ENCODE measurements around the gene HCN2.
A peak's percentile ranks its signal among the peaks of the same experiment; 100 is the strongest.

The HCN2 gene

DNA sequence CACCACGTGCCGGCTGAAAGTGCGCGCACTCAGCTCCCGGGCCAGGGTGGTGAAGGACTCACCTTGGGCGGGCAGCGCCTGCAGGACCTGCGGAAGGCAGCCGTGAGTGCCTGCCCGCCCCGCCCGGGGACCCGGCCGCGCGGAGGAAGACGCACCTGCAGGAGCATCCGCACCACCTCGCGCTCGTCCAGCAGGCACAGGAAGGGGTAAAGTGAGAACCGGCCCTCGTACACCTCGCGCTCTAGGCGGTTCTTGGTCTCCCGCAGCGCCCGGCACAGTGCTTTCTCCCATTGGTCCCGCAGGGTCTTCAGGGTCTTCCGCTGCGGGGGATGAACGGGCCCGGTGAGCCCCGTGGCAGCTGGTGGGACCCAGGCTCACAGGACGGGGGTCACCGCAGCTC is 33.0 kb downstream of the HCN2 start:
- H3K27ac ChIP-seq (replicated peaks; ENCODE audit: low read length), result no peak overlapping the region
- no peak overlapping the region for H2BK15ac ChIP-seq (ENCODE audit: low read length)
- H3K23ac ChIP-seq (ENCODE audit: low read depth, low read length, poor library complexity), result no peak overlapping the region
- no peak for DNase-seq (ENCODE audit: low spot score)
- no peaks in the 10 kb centered on the region for H3K9me3 ChIP-seq (replicated peaks in 1 of 2; ENCODE audit: control insufficient read depth in 2 of 2, insufficient read depth in 1 of 2, low read depth in 1 of 2, low read length in 2 of 2)
- no peaks in the 10 kb centered on the region for H3K27me3 ChIP-seq (ENCODE audit: control insufficient read depth in 3 of 3, insufficient read depth in 3 of 3, low read depth in 1 of 3, low read length in 3 of 3)
- no peak overlapping the region for H2BK5ac ChIP-seq (ENCODE audit: low read length)
- no peak overlapping the region for H3K4me3 ChIP-seq (ENCODE audit: low read length in 2 of 2)
- no peak overlapping the region for H3K9ac ChIP-seq (ENCODE audit: low read depth, low read length, poor library complexity)
- no peak overlapping the region for H4K8ac ChIP-seq (ENCODE audit: low read depth, low read length)
- peaks cover 5% of the 10 kb centered on the region for H3K79me1 ChIP-seq (ENCODE audit: low read depth, low read length)
- H2BK12ac ChIP-seq (ENCODE audit: low read length), result peak overlapping the region; percentile 10
- no peak overlapping the region for H3K18ac ChIP-seq (ENCODE audit: low read length)
- peaks cover 0 to 12% of the 10 kb centered on the region in 2 donors for H3K4me1 ChIP-seq (ENCODE audit: control insufficient read depth in 2 of 2, insufficient read depth in 1 of 2, low read depth in 1 of 2, low read length in 2 of 2)
- no peak overlapping the region for H4K91ac ChIP-seq (ENCODE audit: low read depth, low read length, poor library complexity)
- H2AK5ac ChIP-seq (ENCODE audit: low read depth, low read length), result no peak overlapping the region
- H3K4ac ChIP-seq (ENCODE audit: low read length), result no peak overlapping the region
- no CpG with 5 or more reads among the region's 37 CpGs for WGBS, 2 donors (ENCODE audit: extremely low coverage in 2 of 2, insufficient read length in 2 of 2, insufficient replicate concordance in 1 of 2)
- H3K4me2 ChIP-seq (ENCODE audit: insufficient read depth, low read length, poor library complexity, severe bottlenecking), result no peak overlapping the region
- H3K36me3 ChIP-seq (replicated peaks in 1 of 2; ENCODE audit: control insufficient read depth in 2 of 2, insufficient read depth in 2 of 2, low read length in 2 of 2), result peaks cover 30 to 64% of the 10 kb centered on the region in 2 donors
- H2AFZ ChIP-seq (ENCODE audit: low read length), result no peak overlapping the region
- no peak overlapping the region for H3K14ac ChIP-seq (ENCODE audit: low read length)
- no peak overlapping the region for H2BK120ac ChIP-seq (ENCODE audit: low read depth, low read length)

DNA sequence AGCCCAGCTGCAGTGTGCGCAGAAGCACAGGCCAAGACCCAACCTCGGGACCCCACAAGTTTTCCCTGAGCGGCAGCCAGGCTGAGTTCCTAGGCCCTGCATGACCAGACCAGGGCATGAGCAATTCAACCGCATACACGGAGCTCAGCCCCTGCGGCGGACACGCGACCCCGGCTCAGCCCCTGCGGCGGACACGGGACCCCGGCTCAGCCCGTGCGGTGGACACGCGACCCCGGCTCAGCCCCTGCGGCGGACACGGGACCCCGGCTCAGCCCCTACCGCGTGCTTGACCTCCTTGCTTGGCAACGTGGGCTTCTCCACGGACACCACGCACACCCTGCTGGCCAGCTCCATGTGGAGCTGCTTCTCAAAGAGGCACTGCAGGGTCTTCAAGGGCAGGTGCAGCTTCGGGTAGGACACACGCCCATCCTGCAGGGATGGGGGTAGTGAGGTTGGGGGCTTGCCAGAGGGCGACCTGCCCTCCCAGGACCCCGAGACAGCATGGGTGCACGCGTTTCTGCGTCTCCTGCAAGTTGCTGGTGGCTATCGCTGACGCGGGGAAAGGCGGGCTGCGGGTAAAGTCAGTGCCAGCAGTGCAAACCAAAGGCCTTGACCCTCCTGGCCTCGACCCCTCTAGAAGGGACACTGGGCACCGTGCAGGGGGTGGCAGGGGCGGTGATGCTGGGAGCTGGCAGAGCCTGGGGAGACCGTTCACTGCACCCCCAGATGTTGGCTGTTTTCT is 33.7 kb downstream of the HCN2 start:
- Histone ChIP-seq H3K27ac (replicated peaks; ENCODE audit: low read length) (no peak overlapping the region), H2BK15ac (ENCODE audit: low read length) (no peak overlapping the region), H2BK5ac (ENCODE audit: low read length) (peak overlapping the region; percentile 13), H3K9ac (ENCODE audit: low read depth, low read length, poor library complexity) (no peak overlapping the region), H2AFZ (ENCODE audit: low read length) (no peak overlapping the region), H4K8ac (ENCODE audit: low read depth, low read length) (no peak overlapping the region), H2AK5ac (ENCODE audit: low read depth, low read length) (no peak overlapping the region), H2BK12ac (ENCODE audit: low read length) (peak overlapping the region; percentile 10), H3K9me3 (replicated peaks in 1 of 2; ENCODE audit: control insufficient read depth in 2 of 2, insufficient read depth in 1 of 2, low read depth in 1 of 2, low read length in 2 of 2) (no peaks in the 10 kb centered on the region), H2BK120ac (ENCODE audit: low read depth, low read length) (no peak overlapping the region), H3K18ac (ENCODE audit: low read length) (no peak overlapping the region), H3K4ac (ENCODE audit: low read length) (no peak overlapping the region), H4K91ac (ENCODE audit: low read depth, low read length, poor library complexity) (no peak overlapping the region), H3K23ac (ENCODE audit: low read depth, low read length, poor library complexity) (peak overlapping the region; percentile 55), H3K4me1 (ENCODE audit: control insufficient read depth in 2 of 2, insufficient read depth in 1 of 2, low read depth in 1 of 2, low read length in 2 of 2) (peaks cover 0 to 12% of the 10 kb centered on the region in 2 donors), H3K27me3 (ENCODE audit: control insufficient read depth in 3 of 3, insufficient read depth in 3 of 3, low read depth in 1 of 3, low read length in 3 of 3) (no peaks in the 10 kb centered on the region), H3K4me3 (ENCODE audit: low read length in 2 of 2) (no peak overlapping the region), H3K14ac (ENCODE audit: low read length) (no peak overlapping the region), H3K79me1 (ENCODE audit: low read depth, low read length) (peaks cover 5% of the 10 kb centered on the region), H3K36me3 (replicated peaks in 1 of 2; ENCODE audit: control insufficient read depth in 2 of 2, insufficient read depth in 2 of 2, low read length in 2 of 2) (peaks cover 28 to 65% of the 10 kb centered on the region in 2 donors), H3K4me2 (ENCODE audit: insufficient read depth, low read length, poor library complexity, severe bottlenecking) (no peak overlapping the region)
- no peak for DNase-seq (ENCODE audit: low spot score)
- no CpG with 5 or more reads among the region's 44 CpGs for WGBS, 2 donors (ENCODE audit: extremely low coverage in 2 of 2, insufficient read length in 2 of 2, insufficient replicate concordance in 1 of 2)

DNA sequence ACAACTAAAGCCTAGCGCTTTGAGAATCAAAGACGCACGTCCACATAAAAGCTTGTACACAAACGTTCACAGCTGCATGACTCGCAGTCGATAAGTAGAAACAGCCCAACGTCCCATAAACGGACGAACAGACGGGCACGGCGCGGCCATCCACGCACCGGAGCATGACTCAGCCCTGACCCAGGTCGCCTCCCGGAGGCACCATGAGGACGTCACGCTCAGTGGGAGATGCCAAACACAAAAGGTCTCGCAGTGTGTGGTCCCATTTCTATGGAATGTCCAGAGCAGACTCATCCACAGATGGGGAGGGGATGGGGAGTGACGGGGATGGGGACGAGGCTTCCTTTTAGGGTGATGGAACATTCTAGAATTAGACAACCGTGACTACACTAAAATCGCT is 34.3 kb downstream of the HCN2 start:
- Histone ChIP-seq H3K14ac (ENCODE audit: low read length) (no peak overlapping the region), H3K4ac (ENCODE audit: low read length) (no peak overlapping the region), H3K79me1 (ENCODE audit: low read depth, low read length) (peaks cover 5% of the 10 kb centered on the region), H3K36me3 (replicated peaks in 1 of 2; ENCODE audit: control insufficient read depth in 2 of 2, insufficient read depth in 2 of 2, low read length in 2 of 2) (peaks cover 23 to 66% of the 10 kb centered on the region in 2 donors), H4K91ac (ENCODE audit: low read depth, low read length, poor library complexity) (no peak overlapping the region), H2AK5ac (ENCODE audit: low read depth, low read length) (no peak overlapping the region), H2BK12ac (ENCODE audit: low read length) (no peak overlapping the region), H2BK120ac (ENCODE audit: low read depth, low read length) (no peak overlapping the region), H2BK5ac (ENCODE audit: low read length) (peak overlapping the region; percentile 13), H4K8ac (ENCODE audit: low read depth, low read length) (no peak overlapping the region), H2AFZ (ENCODE audit: low read length) (no peak overlapping the region), H3K4me3 (ENCODE audit: low read length in 2 of 2) (no peak overlapping the region), H3K18ac (ENCODE audit: low read length) (no peak overlapping the region), H3K9ac (ENCODE audit: low read depth, low read length, poor library complexity) (peak overlapping the region; percentile 38), H3K4me1 (ENCODE audit: control insufficient read depth in 2 of 2, insufficient read depth in 1 of 2, low read depth in 1 of 2, low read length in 2 of 2) (peaks cover 0 to 12% of the 10 kb centered on the region in 2 donors), H3K27me3 (ENCODE audit: control insufficient read depth in 3 of 3, insufficient read depth in 3 of 3, low read depth in 1 of 3, low read length in 3 of 3) (no peaks in the 10 kb centered on the region), H2BK15ac (ENCODE audit: low read length) (no peak overlapping the region), H3K23ac (ENCODE audit: low read depth, low read length, poor library complexity) (no peak overlapping the region), H3K27ac (replicated peaks; ENCODE audit: low read length) (no peak overlapping the region), H3K4me2 (ENCODE audit: insufficient read depth, low read length, poor library complexity, severe bottlenecking) (no peak overlapping the region), H3K9me3 (replicated peaks in 1 of 2; ENCODE audit: control insufficient read depth in 2 of 2, insufficient read depth in 1 of 2, low read depth in 1 of 2, low read length in 2 of 2) (no peaks in the 10 kb centered on the region)
- no peak for DNase-seq (ENCODE audit: low spot score)
- no CpG with 5 or more reads among the region's 24 CpGs for WGBS, 2 donors (ENCODE audit: extremely low coverage in 2 of 2, insufficient read length in 2 of 2, insufficient replicate concordance in 1 of 2)

DNA sequence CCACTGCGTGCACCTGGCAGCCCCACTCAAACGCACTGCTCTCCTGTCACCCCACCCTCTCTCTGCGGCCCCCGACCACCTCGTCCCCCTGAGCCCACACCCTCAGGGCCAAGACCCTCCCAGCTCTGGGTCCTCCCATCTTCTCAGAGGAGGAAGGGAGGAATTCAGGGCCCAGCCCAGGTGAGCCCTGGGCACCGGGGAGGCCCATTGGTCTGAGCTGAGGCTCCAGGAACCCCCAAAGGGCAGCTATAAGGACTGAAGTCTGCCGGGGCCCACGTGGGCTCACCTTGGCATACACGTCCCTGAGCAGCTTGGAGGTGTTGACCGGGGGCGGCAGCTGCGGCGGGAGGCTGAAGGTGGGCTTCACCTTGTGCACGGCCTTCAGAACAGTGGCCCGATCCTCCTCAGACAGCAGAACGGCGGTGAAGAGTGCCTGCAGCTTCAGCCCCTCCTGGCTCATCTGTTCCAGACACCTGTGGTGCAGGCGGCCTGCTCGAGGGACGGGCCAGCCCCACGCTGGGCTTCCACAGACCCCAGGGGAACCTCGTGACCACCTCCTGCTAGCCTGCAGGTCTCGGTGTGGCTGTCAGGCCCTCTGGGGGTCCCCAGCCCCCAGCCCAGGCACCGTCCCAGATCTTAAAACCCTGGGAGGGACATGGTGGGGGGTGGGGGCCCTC is 34.9 kb downstream of the HCN2 start:
- H2BK120ac ChIP-seq (ENCODE audit: low read depth, low read length), result no peak overlapping the region
- peaks cover 0 to 12% of the 10 kb centered on the region in 2 donors for H3K4me1 ChIP-seq (ENCODE audit: control insufficient read depth in 2 of 2, insufficient read depth in 1 of 2, low read depth in 1 of 2, low read length in 2 of 2)
- no peaks in the 10 kb centered on the region for H3K9me3 ChIP-seq (replicated peaks in 1 of 2; ENCODE audit: control insufficient read depth in 2 of 2, insufficient read depth in 1 of 2, low read depth in 1 of 2, low read length in 2 of 2)
- H2BK15ac ChIP-seq (ENCODE audit: low read length), result no peak overlapping the region
- no peak overlapping the region for H2AK5ac ChIP-seq (ENCODE audit: low read depth, low read length)
- no peak overlapping the region for H3K23ac ChIP-seq (ENCODE audit: low read depth, low read length, poor library complexity)
- H3K18ac ChIP-seq (ENCODE audit: low read length), result no peak overlapping the region
- no peak overlapping the region for H3K27ac ChIP-seq (replicated peaks; ENCODE audit: low read length)
- H2BK5ac ChIP-seq (ENCODE audit: low read length), result peak overlapping the region; percentile 53
- no peak for DNase-seq (ENCODE audit: low spot score)
- H3K9ac ChIP-seq (ENCODE audit: low read depth, low read length, poor library complexity), result no peak overlapping the region
- no peak overlapping the region for H3K4me3 ChIP-seq (ENCODE audit: low read length in 2 of 2)
- no peak overlapping the region for H2AFZ ChIP-seq (ENCODE audit: low read length)
- no peak overlapping the region for H4K91ac ChIP-seq (ENCODE audit: low read depth, low read length, poor library complexity)
- H3K14ac ChIP-seq (ENCODE audit: low read length), result no peak overlapping the region
- H3K79me1 ChIP-seq (ENCODE audit: low read depth, low read length), result peaks cover 5% of the 10 kb centered on the region
- no peak overlapping the region for H3K4me2 ChIP-seq (ENCODE audit: insufficient read depth, low read length, poor library complexity, severe bottlenecking)
- WGBS, 2 donors (ENCODE audit: extremely low coverage in 2 of 2, insufficient read length in 2 of 2, insufficient replicate concordance in 1 of 2), result no CpG with 5 or more reads among the region's 24 CpGs
- no peak overlapping the region for H3K4ac ChIP-seq (ENCODE audit: low read length)
- no peaks in the 10 kb centered on the region for H3K27me3 ChIP-seq (ENCODE audit: control insufficient read depth in 3 of 3, insufficient read depth in 3 of 3, low read depth in 1 of 3, low read length in 3 of 3)
- H2BK12ac ChIP-seq (ENCODE audit: low read length), result no peak overlapping the region
- H3K36me3 ChIP-seq (replicated peaks in 1 of 2; ENCODE audit: control insufficient read depth in 2 of 2, insufficient read depth in 2 of 2, low read length in 2 of 2), result peaks cover 19 to 65% of the 10 kb centered on the region in 2 donors
- no peak overlapping the region for H4K8ac ChIP-seq (ENCODE audit: low read depth, low read length)
